ENCODE measurements around the gene RAB3D. TPM values are rescaled to one million over a fixed set of nuclear protein-coding genes. Genes with fewer than 3 reads are reported as not detected.
"Not testable (repeated sequence)": the region's sequence is repeated elsewhere in the genome, so short reads cannot be mapped to it uniquely, and the experiment has no call there.

Gene RAB3D
- total RNA-seq, 1 experiment from 2014 or later, result 37.9 TPM

GRCh38 chr19:11345122-11345803 is 5.8 kb upstream of the RAB3D start:
- H3K4me1 ChIP-seq (ENCODE audit: insufficient read depth, low read length), result peaks cover 36% of the 10 kb centered on the region
- ChIA-PET CTCF (interaction anchor here (0.7 to 1.9 kb wide), 5 partner anchors 32 to 51 kb away, joined by 3 to 9 read pairs (median 7); no protein-coding TSS in a partner anchor), POLR2A (ENCODE audit: unreplicated experiment) (interaction anchor here (0.5 to 0.9 kb wide), 2 partner anchors 36 to 160 kb away, joined by 5 to 9 read pairs; partner anchors contain the start of gene ZNF653)
- no peaks in the 10 kb centered on the region for H3F3A ChIP-seq (ENCODE audit: low read length, unreplicated experiment)
- peak overlapping the region; percentile 80 for H3K4me3 ChIP-seq (ENCODE audit: low read length)
- TF ChIP-seq EZH2phosphoT487 (IDR thresholded peaks at IDR 0.05; ENCODE audit: borderline replicate concordance, low read length), result no peak
- TF ChIP-seq CTCF (conservative IDR thresholded peaks at IDR 0.05; ENCODE audit: low read depth, low read length), result no peak
- TF ChIP-seq EZH2 (IDR thresholded peaks at IDR 0.05; ENCODE audit: low read length, unreplicated experiment), result no peak
- peaks cover 23% of the 10 kb centered on the region for H3K79me2 ChIP-seq (ENCODE audit: low read length)
- peaks cover 7% of the 10 kb centered on the region for H3K36me3 ChIP-seq (ENCODE audit: low read depth, low read length)
- peak overlapping the region; percentile 86 for H2AFZ ChIP-seq (ENCODE audit: low read length)
- BruUV-seq (replicated peaks), result no TSS peak
- DNase-seq (peak; percentile 63), ATAC-seq (0 out of 2 replicates have a peak, but pooled peaks have one; percentile 2)
- H4K20me1 ChIP-seq (ENCODE audit: low read length), result no peaks in the 10 kb centered on the region
- H3K9me3 ChIP-seq (ENCODE audit: low read length), result no peaks in the 10 kb centered on the region
- peak overlapping the region; percentile 84 for H3K4me2 ChIP-seq (ENCODE audit: low read length)
- no peaks in the 10 kb centered on the region for H3K9me2 ChIP-seq (replicated peaks; ENCODE audit: low read length)
- H3K27me3 ChIP-seq (ENCODE audit: low read length), result no peaks in the 10 kb centered on the region
- intact Hi-C loops (cut with micrococcal nuclease), result no loop called here
- H3K9ac ChIP-seq (ENCODE audit: low read length), result peak overlapping the region; percentile 87
- H3K27ac ChIP-seq (ENCODE audit: low read length), result peak overlapping the region; percentile 72

DNA sequence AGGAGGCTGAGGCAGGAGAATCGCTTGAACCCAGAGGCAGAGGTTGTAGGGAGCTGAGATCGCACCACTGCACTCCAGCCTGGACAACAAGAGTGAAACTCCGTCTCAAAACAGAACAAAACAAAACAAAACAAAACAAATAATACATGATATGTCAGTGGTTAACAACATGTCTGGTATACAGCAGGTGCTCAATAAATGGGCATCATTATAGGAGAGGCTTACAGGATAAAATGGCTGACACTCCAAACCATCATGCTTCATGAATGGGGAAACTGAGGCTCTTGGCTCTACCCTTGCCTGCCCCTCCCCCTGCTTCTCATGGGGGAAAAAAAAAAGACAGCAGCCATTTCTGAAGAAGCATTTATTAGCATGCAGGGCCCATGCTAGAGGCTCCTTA is 3.0 kb upstream of the RAB3D start:
- H2AFZ ChIP-seq (ENCODE audit: low read length), result no peak overlapping the region
- TF ChIP-seq EZH2 (IDR thresholded peaks at IDR 0.05; ENCODE audit: low read length, unreplicated experiment) (no peak), CTCF (conservative IDR thresholded peaks at IDR 0.05; ENCODE audit: low read depth, low read length) (no peak), EZH2phosphoT487 (IDR thresholded peaks at IDR 0.05; ENCODE audit: borderline replicate concordance, low read length) (no peak)
- no peak overlapping the region for H3K4me3 ChIP-seq (ENCODE audit: low read length)
- H3K9ac ChIP-seq (ENCODE audit: low read length), result no peak overlapping the region
- no peaks in the 10 kb centered on the region for H3K9me2 ChIP-seq (replicated peaks; ENCODE audit: low read length)
- no peaks in the 10 kb centered on the region for H3K27me3 ChIP-seq (ENCODE audit: low read length)
- H3K36me3 ChIP-seq (ENCODE audit: low read depth, low read length), result peaks cover 7% of the 10 kb centered on the region
- no peaks in the 10 kb centered on the region for H3K9me3 ChIP-seq (ENCODE audit: low read length)
- no peak overlapping the region for H3K4me2 ChIP-seq (ENCODE audit: low read length)
- peaks cover 39% of the 10 kb centered on the region for H3K79me2 ChIP-seq (ENCODE audit: low read length)
- no peak overlapping the region for H3K27ac ChIP-seq (ENCODE audit: low read length)
- no peak for ATAC-seq
- POLR2A ChIA-PET (ENCODE audit: unreplicated experiment), result no interaction called here
- intact Hi-C loops (cut with micrococcal nuclease), result no loop called here
- CTCF ChIA-PET, result no interaction called here
- H3F3A ChIP-seq (ENCODE audit: low read length, unreplicated experiment), result no peaks in the 10 kb centered on the region
- no TSS peak for BruUV-seq (replicated peaks)
- peaks cover 45% of the 10 kb centered on the region for H3K4me1 ChIP-seq (ENCODE audit: insufficient read depth, low read length)
- no peak for DNase-seq
- H4K20me1 ChIP-seq (ENCODE audit: low read length), result no peaks in the 10 kb centered on the region

GRCh38 chr19:11340099-11340467 is 626 bp upstream of the RAB3D start:
- H3K9ac ChIP-seq (ENCODE audit: low read length); H3F3A ChIP-seq (ENCODE audit: low read length, unreplicated experiment); H4K20me1 ChIP-seq (ENCODE audit: low read length); H3K27me3 ChIP-seq (ENCODE audit: low read length); H3K9me2 ChIP-seq (replicated peaks; ENCODE audit: low read length); BruUV-seq (replicated peaks); intact Hi-C loops (cut with micrococcal nuclease); ATAC-seq; DNase-seq; H3K9me3 ChIP-seq (ENCODE audit: low read length); H3K27ac ChIP-seq (ENCODE audit: low read length): not testable (repeated sequence)
- Histone ChIP-seq H2AFZ (ENCODE audit: low read length) (peak overlapping the region; percentile 83), H3K4me1 (ENCODE audit: insufficient read depth, low read length) (peaks cover 31% of the 10 kb centered on the region), H3K4me2 (ENCODE audit: low read length) (peak overlapping the region; percentile 97), H3K79me2 (ENCODE audit: low read length) (peaks cover 30% of the 10 kb centered on the region), H3K4me3 (ENCODE audit: low read length) (peak overlapping the region; percentile 89), H3K36me3 (ENCODE audit: low read depth, low read length) (peaks cover 26% of the 10 kb centered on the region)
- CTCF ChIA-PET, result interaction anchor here (1.1 kb wide), 1 partner anchor 46 kb away, joined by 10 read pairs; no protein-coding TSS in a partner anchor
- POLR2A ChIA-PET (ENCODE audit: unreplicated experiment), result interaction anchor here (0.9 to 1.0 kb wide), 2 partner anchors 35 to 43 kb away, joined by 5 read pairs; partner anchors contain the start of gene SWSAP1

All from PC-3 (cell line).